GM19099 (cell line): ENCODE measurements around the gene TBC1D22A.

Source experiments
- POLR2A ChIP-seq: IDR thresholded peaks from 3 replicates; pipeline ENCODE4 v1.6.1; 2011; ENCODE audit warnings: low read depth; ENCODE audit not compliant: insufficient read length; ENCODE audit errors: extremely low read depth

TBC1D22A gene

DNA sequence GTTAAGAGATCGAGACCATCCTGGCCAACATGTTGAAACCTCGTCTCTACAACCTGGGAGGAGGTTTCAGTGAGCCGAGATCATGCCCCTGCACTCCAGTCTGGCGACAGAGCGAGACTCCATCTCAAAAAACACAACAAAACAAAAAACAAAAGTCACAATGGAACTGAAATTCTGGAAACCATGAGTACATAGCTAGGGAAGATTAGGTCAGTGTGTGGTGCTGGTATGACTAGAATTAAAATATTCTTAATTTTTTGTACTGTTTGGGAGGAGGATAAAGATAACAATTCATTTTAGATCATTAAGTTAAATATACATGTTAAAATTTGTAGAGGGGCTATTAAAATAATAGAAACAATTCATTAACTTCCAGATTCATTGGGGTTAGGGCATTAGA lies 344.4 kb downstream of the TBC1D22A start:
- TF ChIP-seq POLR2A: no peak

DNA sequence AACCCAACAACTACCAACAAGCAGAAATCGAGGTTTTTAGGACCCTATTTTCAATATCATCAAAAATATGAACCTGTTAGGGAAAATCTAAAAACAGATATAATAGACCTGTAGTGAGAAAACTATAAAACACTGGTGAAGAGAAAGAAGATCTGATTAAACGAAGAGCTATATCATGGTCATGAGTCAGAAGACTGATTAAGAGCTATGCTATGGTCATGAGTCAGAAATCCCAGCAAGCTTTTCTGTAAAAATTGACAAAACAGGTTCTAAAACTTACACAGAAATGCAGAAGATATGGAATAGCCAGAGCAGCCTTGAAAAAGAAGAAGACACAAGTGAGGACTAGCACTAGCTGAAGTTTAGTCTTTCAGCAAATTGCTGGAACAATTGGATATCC lies 345.0 kb downstream of the TBC1D22A start:
- no peak for TF ChIP-seq POLR2A

DNA sequence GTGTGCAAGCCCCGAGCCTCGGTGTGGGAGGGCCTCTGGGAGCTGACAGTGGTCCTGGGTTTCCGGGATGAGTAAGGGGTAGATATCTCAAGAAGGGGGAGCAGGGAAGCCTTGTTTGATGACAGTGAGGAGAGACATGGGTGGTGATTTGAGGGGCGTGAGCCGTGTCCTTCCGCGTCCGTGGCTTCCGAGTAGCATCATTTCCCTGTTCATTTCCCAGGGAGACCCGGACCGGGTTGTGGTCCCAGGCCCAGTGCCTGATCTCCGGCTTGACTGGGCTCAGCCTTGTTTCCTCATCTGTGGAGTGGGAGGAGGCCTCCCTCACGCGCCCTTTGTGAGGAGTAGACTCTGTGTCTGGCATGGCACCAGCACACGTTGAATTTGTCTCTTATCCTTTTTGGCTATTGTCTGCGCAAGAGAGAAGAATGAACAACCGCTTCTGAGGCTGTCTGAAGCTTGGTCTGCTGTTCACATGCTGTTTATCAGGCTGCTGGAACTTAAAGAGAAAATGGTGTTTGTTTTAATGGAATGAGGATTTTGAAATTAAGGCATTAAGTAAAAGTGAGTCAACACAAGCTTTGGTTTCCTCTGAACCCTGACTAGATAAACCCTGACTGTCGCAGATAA lies 348.5 kb downstream of the TBC1D22A start:
- no peak for TF ChIP-seq POLR2A

DNA sequence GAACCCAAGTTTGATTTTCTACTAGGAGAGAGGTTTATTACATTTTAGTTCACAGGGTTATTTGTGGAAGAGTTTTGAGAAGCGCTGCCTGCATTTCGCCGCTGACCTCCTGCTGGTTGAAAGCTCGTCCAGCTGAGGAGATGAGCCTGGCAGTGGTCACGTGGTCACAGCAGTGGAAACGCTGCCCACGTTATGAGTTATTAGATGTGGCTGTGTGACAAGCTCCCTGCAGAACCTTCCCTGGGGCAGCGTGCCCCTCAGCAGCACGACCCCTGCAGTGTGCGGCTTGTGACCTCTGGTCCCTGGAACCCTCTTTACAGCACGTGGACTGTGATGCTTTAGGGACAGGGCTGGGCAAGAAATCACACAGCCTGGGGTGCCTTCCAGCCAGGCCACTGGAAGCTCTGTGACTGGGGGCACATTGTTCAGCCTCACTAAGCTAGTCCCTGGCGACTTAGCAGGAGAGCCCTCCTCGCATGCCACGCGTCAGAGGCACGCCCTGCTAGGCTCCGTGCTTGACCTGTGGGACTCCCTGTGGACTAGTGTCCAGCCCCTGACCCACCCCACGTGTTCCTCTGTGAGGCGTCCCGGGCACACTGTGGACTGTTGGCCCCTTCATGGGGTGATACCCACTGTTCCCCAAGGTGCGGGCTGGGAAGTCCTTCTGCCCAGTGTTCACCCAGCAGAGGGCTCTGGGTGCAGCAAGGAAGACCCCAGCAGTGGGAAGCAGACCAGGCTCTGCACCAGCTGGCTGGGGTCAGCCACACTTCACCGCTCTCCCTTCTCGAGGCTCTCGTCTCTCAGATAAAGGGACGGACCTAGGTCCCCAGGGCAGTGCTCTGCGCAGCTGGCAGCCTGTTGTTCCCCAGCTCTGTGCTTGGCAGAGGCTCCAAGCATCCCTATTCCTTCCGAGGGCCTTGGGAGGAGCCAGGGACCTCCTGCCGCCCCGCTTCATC lies 349.5 kb downstream of the TBC1D22A start:
- no peak for TF ChIP-seq POLR2A

DNA sequence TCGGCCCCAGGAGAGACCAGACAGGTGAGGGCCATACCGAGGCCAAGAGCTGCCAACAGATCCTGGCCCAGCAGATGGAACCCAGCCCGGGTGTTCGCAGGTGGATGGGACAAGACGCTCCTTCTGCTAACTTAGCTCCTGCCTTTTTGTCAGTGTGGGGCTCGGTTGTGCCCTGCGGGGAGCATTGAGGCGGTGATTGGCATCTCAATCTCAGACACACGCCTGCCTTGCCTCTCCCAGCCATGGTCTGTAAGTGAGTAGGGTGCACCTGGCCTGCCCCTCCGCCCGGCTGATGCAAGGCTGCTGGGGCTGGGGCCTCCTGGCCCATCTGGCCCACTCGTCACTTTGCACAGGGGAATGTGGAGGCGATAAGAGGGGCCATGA lies 350.1 kb downstream of the TBC1D22A start:
- no peak for TF ChIP-seq POLR2A

DNA sequence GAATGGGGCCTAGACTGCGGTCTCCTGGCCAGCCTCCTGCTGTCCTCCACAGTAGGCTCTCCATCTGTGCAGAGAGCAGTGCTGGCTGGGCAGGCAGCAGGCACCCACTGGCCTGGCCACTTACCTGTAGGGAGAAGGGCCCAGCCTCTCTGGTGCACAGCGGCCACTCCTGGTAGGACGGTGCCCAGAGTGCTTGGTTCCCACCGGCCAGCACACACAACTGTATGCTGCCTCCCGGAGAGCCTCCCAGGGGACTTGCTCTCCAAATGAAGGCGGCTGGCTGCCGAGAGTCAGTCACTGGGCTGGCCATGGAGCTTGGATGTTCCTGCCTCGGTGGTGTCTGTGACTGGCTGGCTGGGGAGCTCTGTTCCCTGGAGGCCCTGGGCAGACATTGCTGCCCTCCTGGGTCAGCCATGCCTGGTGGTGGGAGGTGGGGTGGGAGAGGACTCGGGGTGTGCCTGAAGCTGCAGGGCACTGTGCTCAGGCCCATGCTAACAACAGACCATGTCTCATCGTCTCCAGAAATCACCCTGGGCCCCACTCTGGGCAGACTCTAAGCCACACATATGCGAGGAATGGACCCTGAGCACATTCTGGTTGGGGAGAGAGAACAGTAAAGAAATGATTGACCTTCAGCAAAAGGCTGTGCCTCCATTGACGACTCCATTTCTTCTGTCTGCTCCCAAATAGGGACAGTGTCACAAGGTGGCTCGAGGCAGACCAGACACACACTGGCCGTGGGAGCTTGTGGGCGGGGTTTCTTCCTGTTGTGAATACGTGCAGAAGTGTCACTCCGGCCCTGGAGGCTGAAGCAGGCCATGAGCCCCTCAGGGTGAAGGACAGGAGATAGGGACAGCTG lies 350.8 kb downstream of the TBC1D22A start:
- TF ChIP-seq POLR2A: no peak

DNA sequence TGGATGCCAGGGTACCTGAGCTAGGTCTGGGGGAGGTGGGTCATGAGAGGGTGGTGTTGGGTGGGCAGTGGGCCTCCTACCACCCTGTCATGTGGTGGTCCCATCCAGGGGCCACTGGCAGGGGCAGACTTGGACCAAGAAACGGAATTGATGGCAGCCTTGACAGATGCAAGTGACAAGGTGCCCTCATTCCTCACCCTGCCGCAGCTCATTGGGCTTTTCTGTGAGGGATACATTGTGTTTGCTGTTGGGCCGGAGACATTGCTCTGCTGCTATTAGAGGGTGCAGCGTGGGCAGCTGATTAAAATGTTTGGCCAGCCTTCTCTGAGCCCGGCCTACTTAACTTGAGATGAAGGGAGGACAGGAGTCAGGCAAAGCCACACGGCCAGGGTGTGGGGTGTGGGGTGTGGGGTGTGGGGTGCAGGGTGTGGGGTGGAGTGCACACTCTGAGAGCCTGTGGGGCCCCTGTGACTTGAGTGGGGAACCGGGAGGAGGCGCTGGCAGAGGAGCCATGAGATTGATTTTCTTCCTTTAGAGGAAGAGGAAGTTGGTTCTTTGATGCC lies 351.5 kb downstream of the TBC1D22A start:
- no peak for TF ChIP-seq POLR2A

DNA sequence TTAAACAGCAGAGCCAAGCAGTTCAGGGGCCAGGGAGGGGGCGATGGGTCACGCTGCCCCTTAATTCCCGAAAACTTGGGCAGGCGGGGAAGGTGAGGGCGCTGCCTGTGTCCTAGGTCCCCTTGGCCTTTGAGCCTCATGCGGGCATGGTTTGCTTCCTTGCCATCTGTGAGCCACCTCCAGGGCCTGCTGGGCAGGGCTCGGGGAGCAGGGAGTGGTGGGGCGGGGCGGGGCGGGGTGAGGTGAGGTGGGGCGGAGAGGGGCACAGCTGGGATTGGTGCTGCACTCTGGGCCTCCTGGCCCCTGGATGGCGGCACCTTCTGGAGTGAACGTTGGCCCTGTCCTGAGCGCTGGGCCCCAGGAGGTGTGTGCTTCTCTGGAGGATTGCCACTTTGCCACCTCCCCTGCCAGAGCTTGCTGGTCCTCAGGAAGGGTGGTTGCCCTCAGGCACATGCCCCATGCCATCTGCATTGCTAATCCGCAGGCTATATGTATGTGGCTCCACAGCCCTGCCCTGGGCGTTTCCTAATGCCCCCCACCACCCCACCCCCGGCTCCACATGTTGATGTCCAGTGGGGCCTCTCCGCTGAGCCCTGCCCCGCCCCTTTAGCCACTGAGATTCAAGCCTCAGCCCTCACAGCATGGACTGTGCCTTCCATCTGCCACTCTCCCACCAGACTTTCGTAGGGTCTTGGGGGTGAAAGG lies 352.5 kb downstream of the TBC1D22A start:
- TF ChIP-seq POLR2A: no peak

DNA sequence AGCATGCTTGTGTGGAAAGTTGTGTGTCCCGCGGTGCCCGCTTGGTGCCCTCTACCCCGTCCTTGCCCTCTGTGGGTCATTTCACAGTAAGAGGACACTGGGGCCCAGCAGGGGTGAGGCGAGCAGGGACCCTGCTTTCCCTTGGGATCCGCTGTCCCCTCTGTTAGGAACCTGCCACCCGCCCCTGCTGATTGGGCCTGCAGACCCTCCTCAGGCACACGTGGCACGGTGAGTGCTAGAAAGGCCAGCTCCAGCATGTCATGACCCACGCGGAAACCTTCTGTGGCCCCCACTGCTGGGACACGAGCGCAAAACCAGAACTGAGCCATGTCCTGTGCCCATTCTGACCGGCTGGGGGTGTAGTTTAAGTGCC lies 353.1 kb downstream of the TBC1D22A start:
- TF ChIP-seq POLR2A: no peak

DNA sequence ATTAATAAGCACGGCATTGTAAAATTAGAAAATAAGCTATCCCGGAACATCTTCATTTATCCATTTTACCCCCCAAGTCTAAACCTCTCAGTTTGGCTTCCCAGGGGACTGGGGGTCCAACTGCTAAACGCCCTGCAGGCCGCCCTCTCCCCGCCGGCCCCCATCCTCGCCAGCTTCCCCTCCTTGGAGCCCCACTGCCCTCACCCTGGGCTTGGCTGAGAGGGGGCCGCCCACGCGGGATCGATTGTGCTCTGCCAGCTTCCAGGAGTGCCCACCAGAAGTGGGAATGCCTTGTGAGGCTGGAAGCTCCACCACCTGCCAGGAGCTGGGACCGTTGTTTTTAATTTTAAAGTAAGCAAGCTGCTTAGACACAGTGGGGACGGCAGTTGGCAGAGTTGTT lies 353.5 kb downstream of the TBC1D22A start:
- no peak for TF ChIP-seq POLR2A

DNA sequence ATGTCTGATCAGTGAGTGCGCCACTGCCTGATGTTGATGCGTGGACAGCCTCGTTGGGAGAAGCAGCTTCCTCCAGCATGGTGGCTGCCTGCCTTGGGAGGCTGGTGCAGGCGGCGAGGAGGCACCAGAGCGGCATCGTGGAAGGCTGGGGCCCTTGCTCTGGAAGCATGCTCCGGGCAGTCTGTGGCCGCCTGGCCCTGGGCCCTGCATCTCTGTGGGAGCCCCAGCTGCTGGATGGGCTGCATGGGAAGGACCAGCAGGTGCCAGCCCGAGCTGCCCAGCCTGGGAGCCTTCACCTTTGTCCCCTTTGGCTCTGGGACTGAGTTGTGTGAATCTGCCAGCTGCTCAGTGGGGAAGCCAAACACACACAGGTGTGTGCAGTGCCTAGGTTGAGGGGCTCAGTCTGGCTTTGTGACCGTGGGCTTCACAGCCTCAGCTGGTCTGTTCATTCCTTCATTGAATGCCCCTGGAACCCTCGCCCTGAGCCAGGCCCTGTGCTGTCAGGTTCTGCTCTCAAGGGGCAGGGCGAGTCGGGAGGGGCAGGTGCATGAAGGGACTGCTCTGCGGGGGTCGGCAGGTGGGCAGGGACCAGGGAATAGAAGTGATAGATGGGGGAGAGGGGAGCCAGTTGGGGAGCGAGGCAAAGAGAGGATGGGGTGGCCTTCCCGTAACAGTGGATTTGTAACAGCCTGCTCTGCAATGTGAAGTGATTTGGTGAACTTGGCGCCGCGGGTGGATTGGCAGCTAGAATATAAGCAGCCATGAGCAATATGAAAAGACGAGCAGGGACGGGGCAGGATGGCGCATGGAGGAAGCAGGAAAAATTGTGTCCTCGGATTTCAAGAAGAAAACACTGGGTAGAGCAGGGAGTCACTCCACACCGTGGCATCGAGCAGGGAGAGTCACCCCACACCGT lies 354.2 kb downstream of the TBC1D22A start:
- no peak for TF ChIP-seq POLR2A

DNA sequence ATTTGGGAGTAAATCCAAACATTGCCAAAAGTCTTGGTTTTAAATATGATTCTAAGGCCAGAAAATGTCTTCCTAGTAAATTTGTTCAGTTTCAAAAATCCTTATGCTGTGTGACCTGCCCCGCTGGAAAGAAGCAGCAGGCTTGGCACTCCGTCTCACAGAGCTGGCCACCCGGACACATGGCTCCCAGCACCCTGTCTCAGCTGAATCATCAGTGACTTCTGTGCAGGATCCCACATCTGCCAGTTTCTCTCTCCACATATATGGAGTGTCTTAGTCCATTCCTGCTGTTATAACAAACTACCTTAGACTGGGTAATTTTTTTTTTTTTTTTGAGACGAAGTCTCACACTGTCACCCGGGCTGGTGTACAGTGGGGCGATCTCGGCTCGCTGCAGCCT lies 356.7 kb downstream of the TBC1D22A start:
- no peak for TF ChIP-seq POLR2A

DNA sequence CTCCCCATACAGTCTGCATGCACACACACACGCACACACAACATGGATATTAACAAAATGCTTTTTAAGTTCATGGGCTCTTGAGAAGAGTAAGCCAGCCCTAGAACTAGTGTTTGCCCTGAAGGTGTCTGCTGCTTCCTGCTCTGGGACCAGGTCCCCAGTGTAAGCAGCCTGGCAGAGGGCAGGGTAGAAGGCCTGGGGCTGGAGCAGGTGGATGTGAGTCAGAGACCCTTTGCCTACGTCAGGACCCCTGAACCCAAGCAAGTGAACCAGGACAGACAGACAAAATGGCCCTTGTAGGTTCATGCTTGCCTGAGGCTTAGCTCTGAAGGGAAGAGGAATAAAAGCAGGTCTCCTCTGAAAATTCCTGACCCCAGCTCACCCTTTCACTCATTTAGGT lies 357.9 kb downstream of the TBC1D22A start:
- TF ChIP-seq POLR2A: no peak

DNA sequence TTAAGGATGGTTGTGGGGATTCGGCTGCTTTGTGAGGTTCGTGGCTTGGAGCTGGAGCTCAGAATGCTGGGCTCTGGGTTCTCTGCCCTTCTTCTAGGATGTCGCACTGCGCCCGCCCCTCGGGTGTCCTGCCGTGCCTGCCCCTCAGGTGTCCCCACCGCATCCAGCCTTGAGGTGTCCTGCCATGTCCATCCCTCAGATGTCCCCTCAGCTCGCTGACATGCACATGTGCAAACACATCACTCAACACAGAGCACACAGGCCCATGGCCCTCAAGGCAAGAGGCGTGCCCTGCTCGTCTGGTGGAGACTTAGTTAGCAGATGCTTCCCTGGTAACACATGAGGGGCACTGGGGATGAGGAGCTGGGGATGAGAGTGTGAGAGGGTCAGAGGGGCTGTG lies 359.3 kb downstream of the TBC1D22A start:
- no peak for TF ChIP-seq POLR2A

DNA sequence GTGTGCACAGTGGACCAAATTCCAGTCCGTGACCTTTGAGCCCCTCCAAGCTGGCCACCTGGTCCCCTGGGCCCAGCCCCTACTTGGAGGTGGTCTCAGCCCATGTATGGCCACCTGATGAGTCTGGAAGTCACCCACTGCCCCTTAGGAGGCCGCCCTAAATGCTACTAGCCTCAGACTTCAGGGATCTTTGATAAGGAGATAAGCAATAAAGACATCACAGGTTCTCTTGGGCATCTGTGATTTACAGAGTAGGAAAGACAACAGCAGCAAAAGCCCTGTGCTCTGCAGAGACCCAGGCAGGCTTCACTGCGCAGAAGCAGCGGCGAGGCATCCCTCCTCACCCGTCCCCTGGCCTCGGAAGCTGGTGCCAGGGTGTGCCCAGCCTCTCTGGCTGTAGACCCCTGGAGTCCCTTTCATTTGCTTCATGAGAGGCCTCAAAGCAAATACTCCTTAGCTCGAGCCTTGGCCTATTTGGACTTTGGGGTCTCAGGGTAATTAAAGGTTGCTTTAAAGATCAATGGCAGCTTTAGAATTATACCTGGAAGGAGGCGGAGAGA lies 360.1 kb downstream of the TBC1D22A start:
- no peak for TF ChIP-seq POLR2A
